Myocyte (in vitro differentiated cells): ENCODE data around the gene DPP4. TPM values are rescaled to one million over a fixed set of nuclear protein-coding genes. Genes with fewer than 3 reads are reported as not detected.
A peak's percentile ranks its signal among the peaks of the same experiment; 100 is the strongest.

ENCODE experiments used
- DNase-seq: peaks from one replicate; pipeline ENCODE4 v3.0.0-alpha.2; 2012; ENCODE audit warnings: low read depth
- total RNA-seq: library from RNA; depleted of rRNA; stranded (reverse); fragments of >200 nt; gene quantifications from 2 replicates; pipeline ENCODE4 v1.2.3, GENCODE V29; 2014

DPP4 gene
- total RNA-seq, 1 donor from 2014 or later = 19.6 TPM

DNA sequence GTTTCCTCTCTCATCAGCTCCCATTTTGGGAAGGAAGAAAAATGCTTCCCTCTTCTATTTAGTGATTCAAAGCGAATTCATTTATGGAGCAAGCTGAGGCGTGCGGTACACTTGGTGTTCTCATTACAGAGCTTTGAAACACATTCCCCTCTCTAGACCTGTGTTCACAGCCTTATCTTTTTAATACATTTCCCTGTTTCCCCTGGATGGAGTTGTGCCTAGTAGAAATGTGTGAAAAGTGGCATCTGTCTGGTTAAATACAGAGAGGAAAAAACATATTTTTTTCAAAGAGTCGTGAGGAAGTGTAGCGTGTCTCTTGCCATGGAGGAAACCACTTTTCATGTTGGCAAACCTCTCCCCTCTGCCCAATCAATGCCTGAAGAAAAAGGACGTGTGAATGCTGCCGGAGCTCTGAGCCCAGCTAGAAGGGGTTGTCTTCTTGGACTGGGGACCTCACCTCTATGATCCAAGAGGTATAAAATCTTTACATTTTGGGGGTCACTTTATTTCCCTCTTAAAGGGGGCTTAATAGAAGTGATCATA is 52.4 kb downstream of the DPP4 start:
- DNase-seq = no peak

GRCh38 chr2:162018530-162018929 is 55.5 kb downstream of the DPP4 start:
- no peak for DNase-seq

DNA sequence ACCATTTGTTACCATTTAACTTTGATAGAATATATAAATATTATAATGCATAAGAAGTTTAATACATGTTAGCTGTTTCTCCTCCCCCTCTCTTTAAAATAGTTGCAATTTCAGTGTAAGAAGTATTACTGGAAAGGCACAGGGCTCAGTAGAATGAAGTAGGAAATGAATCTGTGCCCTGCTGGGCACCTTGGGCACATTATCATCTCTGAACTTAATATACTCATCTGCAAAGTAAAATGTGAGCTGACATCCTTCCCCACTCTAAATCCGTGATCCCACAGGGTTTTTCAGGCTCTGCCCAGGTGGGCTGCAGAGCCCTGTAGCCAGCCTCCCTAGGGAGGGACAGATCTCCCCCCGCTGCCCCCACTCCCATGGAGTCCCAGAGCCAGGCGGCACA is 56.8 kb downstream of the DPP4 start:
- DNase-seq = no peak

DNA sequence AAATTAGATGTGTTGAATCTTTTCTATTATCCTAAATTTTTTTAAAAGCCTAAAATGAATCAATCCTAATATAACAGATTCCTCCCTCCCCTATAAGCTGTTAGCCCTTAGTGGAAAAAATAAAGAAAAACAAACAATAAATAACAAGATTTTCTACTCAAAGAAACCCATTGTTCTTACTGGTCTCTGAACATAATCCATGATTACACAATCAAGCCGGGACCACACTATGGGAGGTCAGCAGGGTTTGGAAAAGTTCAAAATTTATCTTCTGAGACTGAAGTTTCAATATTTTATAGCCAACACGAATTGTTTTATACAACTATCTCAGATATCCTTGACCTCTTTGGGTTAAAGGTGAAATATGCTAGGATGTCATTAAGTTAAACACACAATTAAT is 57.9 kb downstream of the DPP4 start:
- DNase-seq = no peak

DNA sequence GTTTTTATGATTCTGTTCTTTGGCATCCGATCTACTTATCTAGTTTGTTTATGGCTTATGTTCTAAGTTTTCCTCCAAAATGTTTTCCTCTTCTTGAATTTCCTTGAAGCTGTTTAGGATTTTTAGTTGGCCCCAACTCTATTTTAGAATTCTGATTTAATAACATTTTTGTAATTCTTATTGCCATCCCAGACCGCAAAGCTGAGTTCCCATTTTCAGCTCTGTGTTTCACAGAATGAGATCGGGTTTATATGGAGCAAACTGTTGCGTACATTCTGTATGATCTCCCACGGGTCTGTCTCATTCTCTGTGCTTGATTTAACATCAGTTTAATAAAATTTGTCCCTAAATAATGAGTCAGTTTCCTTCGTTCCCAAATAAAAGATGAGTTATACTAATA is 59.3 kb downstream of the DPP4 start:
- no peak for DNase-seq

DNA sequence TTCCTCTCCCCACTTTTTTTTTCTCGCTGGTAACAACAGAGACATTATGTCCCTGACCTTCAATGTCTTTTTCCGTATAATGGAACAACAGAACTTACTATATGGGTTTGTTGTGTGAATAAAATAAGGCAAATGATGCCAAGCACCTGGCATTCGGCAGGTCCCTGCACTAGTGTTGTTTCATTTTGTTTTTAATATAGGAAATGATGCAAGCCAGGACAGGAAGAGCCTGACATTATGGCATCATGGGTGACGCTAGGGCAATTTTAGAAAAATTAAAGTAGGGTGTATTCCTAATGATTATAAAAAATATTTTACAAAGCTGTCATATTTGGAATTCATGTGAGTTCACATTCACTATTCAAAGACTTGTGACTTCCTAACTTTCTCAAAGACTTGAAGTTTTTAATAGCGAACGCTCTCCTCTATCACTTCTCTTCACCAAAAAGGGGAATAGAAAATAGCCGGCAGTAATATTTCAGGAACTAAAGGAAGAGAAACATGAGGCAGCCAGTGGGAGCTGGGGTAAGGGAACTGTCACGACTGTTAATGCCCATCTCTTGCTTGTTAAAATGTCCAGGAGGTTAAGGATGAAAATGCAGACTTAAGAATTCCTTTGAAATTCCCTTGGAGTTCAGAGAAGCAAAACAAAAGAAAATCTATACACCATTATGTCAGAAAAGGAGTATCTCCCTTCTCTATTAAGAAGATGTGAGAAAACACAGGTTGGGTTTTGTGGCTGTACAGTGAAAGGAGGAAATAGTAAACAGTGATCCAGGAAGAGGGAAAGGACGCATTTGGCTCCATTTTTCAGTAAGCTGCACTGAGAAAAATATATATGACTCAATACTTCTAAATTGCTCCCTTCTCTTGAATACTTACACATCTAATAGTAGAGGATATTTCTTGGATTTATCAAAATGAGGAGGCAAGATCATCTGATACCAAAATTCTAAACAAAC is 60.2 kb downstream of the DPP4 start:
- DNase-seq = no peak

DNA sequence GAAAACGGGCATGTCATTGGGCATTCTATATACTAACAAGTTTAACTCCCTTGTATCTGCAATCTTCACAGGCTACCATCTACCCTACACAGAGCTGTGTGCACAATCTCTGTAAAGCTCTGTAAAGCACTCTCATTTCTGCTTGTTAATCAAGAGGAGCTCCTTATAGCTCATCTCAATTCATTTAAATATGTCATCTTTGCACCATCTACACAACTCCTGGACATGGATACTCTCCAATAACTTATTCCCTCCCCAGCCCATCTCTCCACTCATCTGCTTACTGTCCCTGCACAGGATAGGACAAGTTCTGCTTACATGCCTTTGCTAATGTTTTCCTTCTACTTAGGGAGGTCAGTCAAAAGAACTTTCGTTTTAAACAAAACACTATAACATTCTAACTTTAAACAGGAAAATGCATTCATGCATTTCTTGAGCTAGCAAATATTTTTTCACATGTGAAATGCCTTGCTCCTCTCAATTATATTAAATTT is 61.4 kb downstream of the DPP4 start:
- DNase-seq = no peak

- no peak for DNase-seq
Observed at GRCh38 chr2:162011706-162012564, 62.1 kb downstream of the DPP4 start.

GRCh38 chr2:162009543-162009942 is 64.5 kb downstream of the DPP4 start:
- no peak for DNase-seq

GRCh38 chr2:162007447-162008040 is 66.5 kb downstream of the DPP4 start:
- DNase-seq = peak; percentile 39

DNA sequence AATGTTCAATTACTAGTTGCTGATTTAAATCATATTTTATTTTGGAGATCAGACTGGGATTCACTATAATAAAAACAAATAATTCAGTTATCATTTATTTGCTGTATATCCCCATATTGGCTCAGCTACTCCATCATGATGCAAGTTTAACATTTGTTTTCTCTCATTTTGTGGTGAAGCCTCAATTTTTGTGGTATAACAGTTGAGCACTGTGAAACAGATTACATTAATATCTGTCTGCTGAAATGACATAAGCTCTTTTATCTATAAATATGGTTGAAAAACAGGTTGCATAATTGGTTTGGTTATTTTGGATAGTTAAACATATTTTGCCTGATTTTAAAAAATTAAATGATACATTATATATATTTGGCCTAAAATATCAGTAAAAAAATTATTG is 67.7 kb downstream of the DPP4 start:
- DNase-seq = no peak

- no peak for DNase-seq
Observed at GRCh38 chr2:162004031-162004430, 70.0 kb downstream of the DPP4 start.

DNA sequence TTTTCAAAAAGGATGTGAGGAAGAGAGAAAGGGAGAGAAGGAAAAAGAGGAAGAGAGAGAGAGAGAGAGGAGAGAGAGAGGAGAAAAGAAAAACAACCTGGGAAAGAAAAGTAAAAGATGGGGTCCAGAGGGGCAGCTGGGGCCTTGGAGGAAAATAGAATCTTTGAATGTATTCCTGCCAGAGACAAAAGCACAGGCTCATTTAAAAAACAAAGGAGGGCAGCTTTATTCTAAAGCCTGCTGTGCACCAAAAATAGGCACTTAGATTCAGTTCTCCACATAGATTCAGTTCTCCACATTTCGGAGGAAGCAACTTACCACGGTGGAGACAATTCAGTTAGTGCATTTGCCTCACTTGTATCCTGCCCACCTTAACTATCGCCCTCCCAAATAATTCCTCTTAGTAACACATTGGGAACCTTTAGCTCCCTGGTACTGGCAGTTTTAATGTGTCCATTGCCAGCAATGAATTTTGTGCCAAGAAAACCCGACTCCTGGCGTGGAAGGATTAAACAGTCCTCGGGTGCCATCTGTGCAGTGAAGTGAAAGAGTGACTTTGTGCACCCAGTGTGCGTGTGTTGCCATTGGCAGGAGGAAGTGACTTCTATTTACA is 71.3 kb downstream of the DPP4 start:
- no peak for DNase-seq

DNA sequence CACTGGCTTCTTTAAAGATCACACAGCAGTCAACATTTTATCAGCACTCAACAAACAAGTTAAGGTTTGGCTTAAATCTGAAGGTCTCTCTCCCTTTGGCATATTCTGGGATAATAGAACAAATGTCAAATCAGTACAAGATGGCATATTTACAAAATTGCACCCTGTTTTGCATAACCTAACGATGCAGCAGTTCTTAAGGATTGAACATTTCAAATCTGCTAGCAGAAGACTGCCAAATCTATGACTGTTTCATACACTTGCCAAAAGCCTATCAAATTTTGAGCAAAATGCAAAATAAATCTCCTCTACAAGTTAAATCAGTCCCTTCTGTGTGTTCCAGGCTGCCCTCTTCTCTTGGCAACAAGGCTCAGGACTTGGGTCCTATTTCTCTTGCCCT is 73.6 kb downstream of the DPP4 start:
- DNase-seq = no peak

DNA sequence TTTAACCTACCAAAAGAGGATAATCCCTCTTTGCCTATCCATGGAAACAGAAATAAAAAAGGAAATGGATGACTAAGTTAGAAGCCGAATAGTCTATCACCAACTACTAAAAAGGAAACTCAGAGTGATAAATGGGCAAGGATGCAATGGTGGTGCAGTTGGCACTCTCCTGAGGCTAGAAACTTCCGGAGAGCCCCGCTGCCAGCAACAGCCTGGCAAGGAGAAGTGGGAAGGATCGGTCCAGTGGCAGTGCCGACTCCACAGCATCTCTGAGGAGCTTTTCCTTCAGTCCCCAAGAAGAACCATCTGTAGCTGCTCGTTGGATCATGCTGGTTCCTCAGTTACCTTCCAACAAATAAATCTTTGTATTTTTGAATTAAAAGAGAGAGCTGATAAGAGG is 74.7 kb downstream of the DPP4 start:
- no peak for DNase-seq

GRCh38 chr2:161998857-161999256 is 75.2 kb downstream of the DPP4 start:
- no peak for DNase-seq

GRCh38 chr2:161997916-161998471 is 76.0 kb downstream of the DPP4 start:
- DNase-seq = no peak

DNA sequence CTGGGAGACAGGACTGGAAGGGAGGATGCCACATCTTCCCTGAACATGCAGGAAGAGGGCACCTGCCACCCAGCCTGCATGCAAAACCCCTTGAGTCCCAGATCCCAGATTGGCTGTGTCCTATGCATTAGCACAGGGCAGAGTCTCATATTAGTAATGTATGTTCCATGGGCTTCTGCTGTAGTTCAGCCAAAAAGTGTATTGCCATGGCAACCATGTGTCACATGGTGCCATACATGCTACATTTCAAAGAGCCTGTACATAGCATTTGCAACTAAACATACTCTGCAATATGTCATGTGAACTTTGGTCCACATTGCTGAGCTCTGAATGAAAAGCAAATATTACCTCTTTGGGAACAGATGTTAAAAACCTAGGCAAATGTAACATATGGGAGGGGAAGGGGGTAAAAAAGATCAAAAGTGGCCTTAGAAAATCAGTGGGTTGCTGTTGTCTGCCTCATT is 78.4 kb downstream of the DPP4 start:
- no peak for DNase-seq

- no peak for DNase-seq
Observed at GRCh38 chr2:161994761-161995520, 79.1 kb downstream of the DPP4 start.

DNA sequence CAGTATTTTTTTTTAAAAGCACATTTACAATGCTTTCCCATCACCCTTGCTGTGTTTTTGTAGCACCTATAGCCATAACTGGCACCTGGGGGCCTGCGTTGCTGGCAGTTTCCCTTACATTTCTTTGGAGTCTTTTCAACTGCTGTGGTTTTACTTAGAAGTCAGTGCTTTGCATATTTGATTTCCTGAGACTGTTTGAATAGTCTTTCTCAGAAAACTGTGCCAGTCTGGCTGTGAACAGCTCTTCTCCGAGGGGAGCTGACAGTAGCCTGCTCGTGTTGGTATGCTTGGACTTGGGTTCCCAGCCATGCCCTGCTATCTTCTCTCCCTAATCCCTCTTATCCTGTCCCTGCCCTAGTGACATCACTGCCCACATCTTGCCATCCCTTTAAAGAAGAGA is 81.5 kb downstream of the DPP4 start:
- DNase-seq = peak; percentile 47
